Ovary (tissue), 3 donors: ENCODE results near the gene PDE3A.

Source experiments
- CTCF ChIP-seq, 3 donors: fragments of 450-650 bp in 2 of 3; fragments of 200-600 bp in 1 of 3; IDR thresholded peaks; one replicate each; pipeline versions ENCODE4 v1.5.1 to v1.8.0; 2016 to 2022; ENCODE audit warnings: antibody characterized with exemption in 3 of 3, mild to moderate bottlenecking in 1 of 3
- EP300 ChIP-seq: sonication (generic); formaldehyde crosslinking; IDR thresholded peaks from one replicate; pipeline ENCODE4 v1.6.1; 2017; ENCODE audit warnings: antibody characterized with exemption
- POLR2A ChIP-seq: fragments of 450-650 bp; IDR thresholded peaks from one replicate; pipeline ENCODE4 v1.6.1; 2017; ENCODE audit warnings: antibody characterized with exemption, mild to moderate bottlenecking, moderate library complexity
- donor health status: DM: no; HTN: no; CAD: no.

GRCh38 chr12:20426957-20427356 lies 58.6 kb downstream of the PDE3A start:
- no peak for TF ChIP-seq CTCF (IDR thresholded peaks at IDR 0.05)
- TF ChIP-seq POLR2A: no peak
- no peak for TF ChIP-seq EP300
